Panc1 (cell line): ENCODE results near the gene WWOX.

Experiments
- CTCF ChIP-seq: fragments of 450-650 bp; IDR thresholded peaks from 2 replicates; pipeline ENCODE4 v1.5.1; 2017; ENCODE audit warnings: mild to moderate bottlenecking
- POLR2AphosphoS5 ChIP-seq: IDR thresholded peaks from 2 replicates; pipeline ENCODE4 v1.6.1; 2012; ENCODE audit warnings: mild to moderate bottlenecking, low read depth, low read length, moderate library complexity
- SIN3A ChIP-seq: IDR thresholded peaks from 2 replicates; pipeline ENCODE4 v1.6.1; 2012; ENCODE audit warnings: low read depth, mild to moderate bottlenecking, low read length, moderate library complexity, borderline replicate concordance; ENCODE audit not compliant: insufficient read depth
- TCF7L2 ChIP-seq: IDR thresholded peaks from 2 replicates; pipeline ENCODE4 v1.6.1; 2011; ENCODE audit warnings: mild to moderate bottlenecking, low read depth, low read length, inconsistent platforms
- TF ChIP-seq, protein P1 (sequence below), 2 experiments: IDR thresholded peaks; 2 replicates each; pipeline ENCODE4 v1.6.1; 2011 to 2012; ENCODE audit warnings: low read depth in 2 of 2, control low read depth in 1 of 2, low read length in 1 of 2, mild to moderate bottlenecking in 1 of 2, moderate library complexity in 1 of 2; ENCODE audit not compliant: insufficient read depth in 1 of 2

DNA sequence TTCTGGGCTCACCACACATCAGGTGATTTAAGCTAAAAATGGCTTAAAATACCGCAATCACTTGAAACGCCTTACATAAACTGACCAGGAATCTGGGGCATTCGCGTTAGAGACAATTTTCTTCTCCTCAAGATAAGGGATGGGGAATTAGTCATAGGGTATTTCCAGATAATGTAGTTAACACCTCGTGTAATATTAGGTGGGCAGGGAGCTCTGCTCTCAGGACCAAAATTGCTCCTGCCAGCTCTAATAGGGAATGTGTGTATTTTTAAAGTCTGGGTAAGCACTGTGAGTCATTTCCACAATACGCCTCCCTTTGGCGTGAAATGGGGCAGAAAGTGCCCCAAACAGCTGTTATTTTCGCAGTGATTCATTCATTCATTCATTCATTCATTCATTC, 1092.5 kb downstream of the WWOX start:
- TF ChIP-seq CTCF (no peak), POLR2AphosphoS5 (no peak), TCF7L2 (no peak), SIN3A (no peak)
- TF ChIP-seq, protein P1, sequence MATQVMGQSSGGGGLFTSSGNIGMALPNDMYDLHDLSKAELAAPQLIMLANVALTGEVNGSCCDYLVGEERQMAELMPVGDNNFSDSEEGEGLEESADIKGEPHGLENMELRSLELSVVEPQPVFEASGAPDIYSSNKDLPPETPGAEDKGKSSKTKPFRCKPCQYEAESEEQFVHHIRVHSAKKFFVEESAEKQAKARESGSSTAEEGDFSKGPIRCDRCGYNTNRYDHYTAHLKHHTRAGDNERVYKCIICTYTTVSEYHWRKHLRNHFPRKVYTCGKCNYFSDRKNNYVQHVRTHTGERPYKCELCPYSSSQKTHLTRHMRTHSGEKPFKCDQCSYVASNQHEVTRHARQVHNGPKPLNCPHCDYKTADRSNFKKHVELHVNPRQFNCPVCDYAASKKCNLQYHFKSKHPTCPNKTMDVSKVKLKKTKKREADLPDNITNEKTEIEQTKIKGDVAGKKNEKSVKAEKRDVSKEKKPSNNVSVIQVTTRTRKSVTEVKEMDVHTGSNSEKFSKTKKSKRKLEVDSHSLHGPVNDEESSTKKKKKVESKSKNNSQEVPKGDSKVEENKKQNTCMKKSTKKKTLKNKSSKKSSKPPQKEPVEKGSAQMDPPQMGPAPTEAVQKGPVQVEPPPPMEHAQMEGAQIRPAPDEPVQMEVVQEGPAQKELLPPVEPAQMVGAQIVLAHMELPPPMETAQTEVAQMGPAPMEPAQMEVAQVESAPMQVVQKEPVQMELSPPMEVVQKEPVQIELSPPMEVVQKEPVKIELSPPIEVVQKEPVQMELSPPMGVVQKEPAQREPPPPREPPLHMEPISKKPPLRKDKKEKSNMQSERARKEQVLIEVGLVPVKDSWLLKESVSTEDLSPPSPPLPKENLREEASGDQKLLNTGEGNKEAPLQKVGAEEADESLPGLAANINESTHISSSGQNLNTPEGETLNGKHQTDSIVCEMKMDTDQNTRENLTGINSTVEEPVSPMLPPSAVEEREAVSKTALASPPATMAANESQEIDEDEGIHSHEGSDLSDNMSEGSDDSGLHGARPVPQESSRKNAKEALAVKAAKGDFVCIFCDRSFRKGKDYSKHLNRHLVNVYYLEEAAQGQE (IDR thresholded peaks at IDR 0.05; ENCODE audit: insufficient read depth in 1 of 2, low read depth in 2 of 2, low read length in 1 of 2), result no peak
